Smooth muscle cell (in vitro differentiated cells): ENCODE results near the gene THBS1. TPM values are rescaled to one million over a fixed set of nuclear protein-coding genes. Genes with fewer than 3 reads are reported as not detected.
A peak's percentile ranks its signal among the peaks of the same experiment; 100 is the strongest.

Source experiments
- DNase-seq: peaks from one replicate; lab custom pipeline; 2025; ENCODE audit not compliant: unreplicated experiment; lab: John Stamatoyannopoulos, UW
- H2AFZ ChIP-seq: fragments of 200-600 bp; sonication (generic); 2 replicates; pipeline ENCODE4 v1.6.0; 2016; ENCODE audit warnings: antibody characterized with exemption, low read depth, mild to moderate bottlenecking
- H3F3A ChIP-seq: fragments of 200-600 bp; sonication (generic); 2 replicates; pipeline ENCODE4 v1.6.0; 2017; ENCODE audit warnings: antibody characterized with exemption, low read depth
- H3K27ac ChIP-seq: fragments of 200-600 bp; sonication (generic); 2 replicates; pipeline ENCODE4 v1.5.1; 2016; ENCODE audit warnings: low read depth, mild to moderate bottlenecking
- H3K27me3 ChIP-seq: fragments of 200-600 bp; sonication (generic); 2 replicates; pipeline ENCODE4 v1.6.1; 2016; ENCODE audit warnings: low read depth, mild to moderate bottlenecking
- H3K36me3 ChIP-seq: fragments of 200-600 bp; sonication (generic); 2 replicates; pipeline ENCODE4 v1.5.1; 2016; ENCODE audit warnings: low read depth
- H3K4me1 ChIP-seq: fragments of 200-600 bp; sonication (generic); 2 replicates; pipeline ENCODE4 v1.5.1; 2016; ENCODE audit warnings: low read depth
- H3K4me2 ChIP-seq: fragments of 200-600 bp; sonication (generic); 2 replicates; pipeline ENCODE4 v1.6.0; 2016; ENCODE audit warnings: mild to moderate bottlenecking
- H3K4me3 ChIP-seq: fragments of 200-600 bp; sonication (generic); 2 replicates; pipeline ENCODE4 v1.5.1; 2016; ENCODE audit warnings: mild to moderate bottlenecking
- H3K79me2 ChIP-seq: fragments of 200-600 bp; sonication (generic); 2 replicates; pipeline ENCODE4 v1.6.0; 2016; ENCODE audit warnings: low read depth, mild to moderate bottlenecking
- H3K9ac ChIP-seq: fragments of 200-600 bp; sonication (generic); 2 replicates; pipeline ENCODE4 v1.6.0; 2016; ENCODE audit warnings: low read depth
- H3K9me3 ChIP-seq: fragments of 200-600 bp; sonication (generic); replicated peaks from 2 replicates; pipeline ENCODE4 v1.5.1; 2016; ENCODE audit warnings: low read depth
- H4K20me1 ChIP-seq: fragments of 200-600 bp; sonication (generic); 2 replicates; pipeline ENCODE4 v1.6.0; 2016; ENCODE audit warnings: low read depth
- CTCF ChIP-seq: fragments of 200-600 bp; sonication (generic); IDR thresholded peaks from 2 replicates; pipeline ENCODE4 v1.5.1; 2017; ENCODE audit warnings: borderline replicate concordance, mild to moderate bottlenecking, antibody characterized with exemption; ENCODE audit not compliant: insufficient read depth, poor library complexity, severe bottlenecking
- WGBS: methylation state at CpG from one replicate; pipeline ENCODE4 v1.1.7; 2016; ENCODE audit warnings: low lambda C conversion rate; 5-methylcytosine and 5-hydroxymethylcytosine counted together
- polyA plus RNA-seq: library from polyadenylated mRNA; unstranded; fragments of >200 nt; fragmentation: Nextera tagmentation; extraction: Ambion mirVana; gene quantifications from 2 replicates; pipeline ENCODE4 v1.2.1, GENCODE V29; 2016
- total RNA-seq: library from RNA; depleted of rRNA; stranded (reverse); fragments of >200 nt; gene quantifications from 2 replicates; pipeline ENCODE4 v1.2.3, GENCODE V29; 2014

Gene THBS1
- total and polyA plus RNA-seq, 2 experiments from 2014 or later = 203 to 648 TPM

DNA sequence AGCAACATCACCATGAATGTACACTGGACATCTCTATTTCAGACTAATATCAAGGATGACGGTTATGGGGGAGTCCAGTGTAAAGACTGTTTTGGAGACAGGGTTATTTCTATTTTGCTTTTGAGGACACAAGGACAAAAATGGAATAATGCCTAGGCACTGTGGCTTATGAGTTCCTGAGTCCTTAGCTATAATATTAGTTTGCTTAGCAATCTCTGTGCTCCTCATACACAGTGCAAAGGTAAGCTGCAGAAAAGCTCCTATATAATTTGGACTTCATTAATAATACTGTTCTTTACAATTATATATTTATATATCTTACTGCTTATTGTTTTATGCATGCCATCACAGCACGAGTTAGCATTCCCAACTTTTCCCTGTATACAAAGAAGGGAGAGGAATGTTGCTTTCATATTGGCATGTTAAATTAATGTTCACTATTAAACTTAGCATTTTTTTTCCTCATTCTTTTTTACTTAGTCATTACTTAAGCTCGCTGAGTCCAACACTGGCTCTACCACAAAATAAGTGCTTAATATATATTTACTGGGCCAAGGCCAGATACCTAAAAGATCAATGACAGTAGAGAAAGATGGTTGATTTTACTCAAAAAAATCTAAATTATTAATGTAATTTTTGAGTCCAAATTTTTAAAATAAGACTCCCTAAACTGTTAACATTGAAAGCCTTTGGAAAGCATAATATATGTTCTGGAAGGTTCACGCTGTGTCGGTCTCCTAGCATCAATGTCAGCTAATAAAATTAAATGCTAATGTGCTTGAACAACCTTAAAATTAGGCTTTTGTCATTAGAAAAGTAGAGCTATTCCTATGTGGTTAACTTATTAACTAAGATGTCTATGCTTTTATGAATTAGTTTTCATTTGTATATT, 13.8 kb downstream of the THBS1 start:
- TF ChIP-seq CTCF = no peak
- H3K79me2 ChIP-seq = no peaks in the 10 kb centered on the region
- H3K9me3 ChIP-seq = no peaks in the 10 kb centered on the region
- H3K4me3 ChIP-seq = no peak overlapping the region
- H3K36me3 ChIP-seq = peaks cover 59% of the 10 kb centered on the region
- H3K9ac ChIP-seq = no peak overlapping the region
- no peaks in the 10 kb centered on the region for H3K27me3 ChIP-seq
- peak overlapping the region; percentile 51 for H3K27ac ChIP-seq
- no peak overlapping the region for H2AFZ ChIP-seq
- H3K4me2 ChIP-seq = no peak overlapping the region
- peaks cover 76% of the 10 kb centered on the region for H3F3A ChIP-seq
- no peak for DNase-seq
- H3K4me1 ChIP-seq = peaks cover 4% of the 10 kb centered on the region
- peaks cover 72% of the 10 kb centered on the region for H4K20me1 ChIP-seq
- 78% methylated on average over 5 of the region's 5 CpGs for WGBS

- Histone ChIP-seq H3K27me3 (no peaks in the 10 kb centered on the region), H3K27ac (peak overlapping the region; percentile 51), H4K20me1 (peaks cover 64% of the 10 kb centered on the region), H2AFZ (no peak overlapping the region), H3K79me2 (no peaks in the 10 kb centered on the region), H3K4me1 (peaks cover 4% of the 10 kb centered on the region), H3F3A (peaks cover 71% of the 10 kb centered on the region), H3K9ac (no peak overlapping the region), H3K36me3 (peaks cover 50% of the 10 kb centered on the region), H3K4me2 (no peak overlapping the region), H3K4me3 (no peak overlapping the region), H3K9me3 (no peaks in the 10 kb centered on the region)
- 94% methylated on average over 8 of the region's 8 CpGs for WGBS
- DNase-seq = no peak
- no peak for TF ChIP-seq CTCF
Observed at GRCh38 chr15:39595338-39596221, 14.7 kb downstream of the THBS1 start.

GRCh38 chr15:39596358-39597051, 15.6 kb downstream of the THBS1 start:
- H3K4me3 ChIP-seq = no peak overlapping the region
- H2AFZ ChIP-seq = no peak overlapping the region
- H3K4me2 ChIP-seq = no peak overlapping the region
- no peaks in the 10 kb centered on the region for H3K27me3 ChIP-seq
- no peak for DNase-seq
- WGBS = 66% methylated on average over 5 of the region's 5 CpGs
- peaks cover 41% of the 10 kb centered on the region for H3K36me3 ChIP-seq
- peaks cover 4% of the 10 kb centered on the region for H3K4me1 ChIP-seq
- no peak for TF ChIP-seq CTCF
- H3F3A ChIP-seq = peaks cover 62% of the 10 kb centered on the region
- H3K9me3 ChIP-seq = no peaks in the 10 kb centered on the region
- peaks cover 54% of the 10 kb centered on the region for H4K20me1 ChIP-seq
- no peaks in the 10 kb centered on the region for H3K79me2 ChIP-seq
- H3K9ac ChIP-seq = no peak overlapping the region
- peak overlapping the region; percentile 51 for H3K27ac ChIP-seq
